NCI-H526 treated with DMSO at 0.1 percent for 48 hours (cell line): ENCODE results near the gene PICALM.
"Not testable (repeated sequence)": the region's sequence is repeated elsewhere in the genome, so short reads cannot be mapped to it uniquely, and the experiment has no call there.

Experiments used
- DNase-seq: peaks from one replicate; lab custom pipeline; 2025; lab: John Stamatoyannopoulos, UW

Gene PICALM

GRCh38 chr11:86068951-86069407, at the start of gene PICALM:
PICALM (minus strand) TSS chr11:86069084; CDS start chr11:86068780, 304 bp downstream.
- DNase-seq = peak; percentile 97

- DNase-seq = no peak
These were observed 49.4 kb upstream of the PICALM start for GRCh38 chr11:86118253-86118652.

GRCh38 chr11:86117712-86118063, 48.8 kb upstream of the PICALM start:
- no peak for DNase-seq

- no peak for DNase-seq
These were observed 48.3 kb upstream of the PICALM start for GRCh38 chr11:86117001-86117711.

GRCh38 chr11:86116386-86116726, 47.5 kb upstream of the PICALM start:
- DNase-seq = no peak

GRCh38 chr11:86115542-86116385, 46.9 kb upstream of the PICALM start:
- DNase-seq = no peak

- no peak for DNase-seq
These were observed 40.2 kb upstream of the PICALM start for GRCh38 chr11:86108890-86109638.

- no peak for DNase-seq
These were observed 39.3 kb upstream of the PICALM start for GRCh38 chr11:86108191-86108590.

- DNase-seq = no peak
These were observed 38.0 kb upstream of the PICALM start for GRCh38 chr11:86106916-86107315.

GRCh38 chr11:86106031-86106430, 37.1 kb upstream of the PICALM start:
- DNase-seq = not testable (repeated sequence)

- not testable (repeated sequence) for DNase-seq
These were observed 36.7 kb upstream of the PICALM start for GRCh38 chr11:86105601-86106000.

GRCh38 chr11:86103808-86104207, 34.9 kb upstream of the PICALM start:
- no peak for DNase-seq

- DNase-seq = no peak
These were observed 33.1 kb upstream of the PICALM start for GRCh38 chr11:86101941-86102407.

GRCh38 chr11:86101493-86101892, 32.6 kb upstream of the PICALM start:
- no peak for DNase-seq

- DNase-seq = no peak
These were observed 31.0 kb upstream of the PICALM start for GRCh38 chr11:86099874-86100273.

- DNase-seq = no peak
These were observed 29.1 kb upstream of the PICALM start for GRCh38 chr11:86097980-86098379.

GRCh38 chr11:86091566-86091965, 22.7 kb upstream of the PICALM start:
- DNase-seq = no peak

GRCh38 chr11:86091086-86091485, 22.2 kb upstream of the PICALM start:
- no peak for DNase-seq

- no peak for DNase-seq
These were observed 20.8 kb upstream of the PICALM start for GRCh38 chr11:86089659-86090058.

GRCh38 chr11:86087688-86088087, 18.8 kb upstream of the PICALM start:
- DNase-seq = not testable (repeated sequence)

GRCh38 chr11:86087256-86087655, 18.4 kb upstream of the PICALM start:
- no peak for DNase-seq

GRCh38 chr11:86081455-86081854, 12.6 kb upstream of the PICALM start:
- DNase-seq = no peak

- DNase-seq = no peak
These were observed 10.5 kb upstream of the PICALM start for GRCh38 chr11:86079421-86079820.
